ENCODE measurements around the gene TBC1D17. TPM values are rescaled to one million over a fixed set of nuclear protein-coding genes. Genes with fewer than 3 reads are reported as not detected.
A peak's percentile ranks its signal among the peaks of the same experiment; 100 is the strongest.

The TBC1D17 gene
- 3.6 and 9.7 TPM in 2 replicates for total RNA-seq (2016; rRNA removed; fragmentation: Illumina TruSeq; extraction: Trizol)
- 3.6 and 4.6 TPM in 2 replicates for total RNA-seq (2016; cell fraction: cytosol; rRNA removed; fragmentation: Illumina TruSeq; extraction: Trizol; ENCODE audit: low read depth)
- total RNA-seq (2016; cell fraction: insoluble cytoplasmic fraction; rRNA removed; fragmentation: Illumina TruSeq; extraction: Trizol): 4.5 and 10.0 TPM in 2 replicates
- 7.6 and 8.5 TPM in 2 replicates for total RNA-seq (2016; cell fraction: membrane; rRNA removed; fragmentation: Illumina TruSeq; extraction: Trizol)
- total RNA-seq (2016; cell fraction: nucleus; rRNA removed; fragmentation: Illumina TruSeq; extraction: Trizol): 8.6 and 13.7 TPM in 2 replicates
- polyA plus RNA-seq (2011; rRNA removed): 16.9 and 21.6 TPM in 2 replicates
- polyA plus RNA-seq (2011; cell fraction: cytosol; rRNA removed): 7.9 and 12.0 TPM in 2 replicates
- polyA plus RNA-seq (2011; cell fraction: nucleus; rRNA removed): 83.8 and 108 TPM in 2 replicates
- 19.0 and 23.3 TPM in 2 replicates for polyA plus RNA-seq (2012)
- 4.7 and 5.1 TPM in 2 replicates for polyA plus RNA-seq (2016; cell fraction: cytosol; fragmentation: Illumina TruSeq; extraction: Trizol; ENCODE audit: low read depth)
- polyA plus RNA-seq (2016; cell fraction: insoluble cytoplasmic fraction; fragmentation: Illumina TruSeq; extraction: Trizol; ENCODE audit: low read depth): 10.7 and 15.1 TPM in 2 replicates
- polyA plus RNA-seq (2016; cell fraction: membrane; fragmentation: Illumina TruSeq; extraction: Trizol; ENCODE audit: low read depth): 9.3 and 10.8 TPM in 2 replicates
- polyA plus RNA-seq (2016; cell fraction: nucleus; fragmentation: Illumina TruSeq; extraction: Trizol; ENCODE audit: insufficient read depth, low read depth): 45.7 and 46.6 TPM in 2 replicates
- polyA minus RNA-seq (2011; rRNA and poly(A)+ RNA removed; ENCODE audit: low replicate concordance): 14.8 and 17.4 TPM in 2 replicates
- polyA minus RNA-seq (2011; cell fraction: cytosol; rRNA and poly(A)+ RNA removed): 9.8 and 11.2 TPM in 2 replicates
- 16.0 and 24.2 TPM in 2 replicates for polyA minus RNA-seq (2011; cell fraction: nucleus; rRNA and poly(A)+ RNA removed)
- Bru-seq, nascent RNA: percentile 65 among the genes with signal in this experiment
- percentile 86 among the genes with signal in this experiment for BruChase-seq, experiment 1, labeled RNA remaining after a 6-hour chase
- BruChase-seq, experiment 2, labeled RNA remaining after a 2-hour chase: percentile 80 among the genes with signal in this experiment
- long read RNA-seq, experiment 1, partial matches to known transcripts: 2 of 4 reads
- long read RNA-seq, experiment 1, other reads (novel, unspliced or antisense): 0 of 4 reads
- long read RNA-seq, experiment 2, transcript TBC1D17-201 (17 exons, 2,366 nt): major isoform, 12 of 48 reads
- long read RNA-seq, experiment 2, partial matches to known transcripts: 18 of 48 reads
- long read RNA-seq, experiment 2, other reads (novel, unspliced or antisense): 16 of 48 reads

DNA sequence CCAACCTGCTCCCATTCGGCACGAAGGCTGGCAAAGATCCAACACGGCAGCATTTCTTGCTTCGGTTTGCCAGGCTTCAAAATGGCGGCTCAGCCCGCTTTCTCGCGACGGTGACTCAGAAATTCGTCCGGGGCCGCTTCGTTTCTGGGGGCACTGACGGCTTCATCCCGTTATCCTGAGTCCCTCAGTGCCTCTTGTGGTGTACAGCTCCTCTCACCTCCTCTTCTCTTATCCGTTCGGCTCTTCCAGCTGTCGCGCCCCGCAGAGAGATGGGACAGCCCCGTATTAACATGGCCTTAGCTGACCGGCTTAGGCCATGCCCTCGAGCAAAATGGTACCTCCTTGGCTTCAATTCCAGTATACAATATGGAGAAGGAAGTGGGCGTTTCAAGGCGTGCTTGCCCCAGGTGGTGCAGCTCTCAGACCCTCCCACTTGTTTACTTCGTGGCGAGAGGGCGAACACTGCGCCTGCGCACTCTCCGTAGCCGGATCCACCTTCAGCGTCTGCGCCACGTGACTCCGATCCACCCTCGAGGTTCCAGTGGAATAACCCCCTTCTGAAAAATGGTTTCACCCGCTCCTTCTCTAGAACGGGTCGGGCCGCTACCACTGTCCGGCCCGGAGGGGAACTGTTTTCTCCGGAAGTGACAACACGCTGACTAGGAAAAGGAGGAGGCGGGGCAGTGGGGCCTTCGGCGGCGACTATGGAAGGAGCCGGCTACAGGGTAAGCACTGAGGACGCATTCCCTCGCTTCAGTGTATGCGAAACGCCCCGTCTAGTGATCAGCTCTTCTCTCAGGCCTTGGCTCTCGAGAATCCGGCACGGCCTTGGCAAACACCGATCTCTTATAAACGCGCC is at the start of gene TBC1D17, which contains the start of gene AKT1S1:
TBC1D17 (plus strand) TSS at position 683 of the 859 bp plus-strand sequence; CDS start at position 705, 22 bp downstream.
AKT1S1 (minus strand) TSS at position 336 of the 859 bp plus-strand sequence. CDS start 4,060 bp downstream, outside the sequence.
- intact Hi-C loops (cut with micrococcal nuclease; ENCODE audit: unreplicated experiment) (no loop called here), in situ Hi-C loops (cut with HindIII; ENCODE audit: extremely low pct_ligation_motif_present, low pct_unique_long_range_greater_than_20kb) (no loop called here)
- H3K9ac ChIP-seq (ENCODE audit: insufficient read depth, low read depth, low read length): peak within 1 kb of the TSS; percentile 97
- H3K36me3 ChIP-seq (replicated peaks in 1 of 2; ENCODE audit: control insufficient read depth in 1 of 2, insufficient read depth in 2 of 2, low read length in 2 of 2): peaks cover 13 to 40% of the 10 kb centered on the region in 2 experiments; a peak in 4 of 5 replicates
- H2AFZ ChIP-seq (ENCODE audit: low read length): peak within 1 kb of the TSS; percentile 89
- peak within 1 kb of the TSS; percentile 91 for H3K4me2 ChIP-seq (ENCODE audit: low read depth, low read length)
- FAIRE-seq: peak; percentile 95
- peak; percentile 80 for ATAC-seq
- WGBS (ENCODE audit: low lambda C conversion rate): 1% methylated on average over 41 of the region's 61 CpGs
- POLR2A ChIA-PET: interaction anchor here (0.6 to 3.3 kb wide), 14 partner anchors 8 to 398 kb away, joined by 3 to 21 read pairs (median 6); partner anchors contain the start of genes AP2A1, ATF5, NUP62 and PNKP
- no TSS peak for BruUV-seq (replicated peaks)
- H3K27ac ChIP-seq (ENCODE audit: extremely low read length, insufficient read depth, low read length): peak within 1 kb of the TSS; percentile 99
- DNase-seq (ENCODE audit: low spot score): peak; percentile 99
- no peaks in the 10 kb centered on the region; a peak in 1 of 5 replicates for H3K27me3 ChIP-seq (ENCODE audit: control insufficient read depth in 1 of 2, insufficient read depth in 2 of 2, low read length in 2 of 2)
- H3K79me2 ChIP-seq (ENCODE audit: insufficient read depth, low read length): peaks cover 38% of the 10 kb centered on the region
- peaks cover 31% of the 10 kb centered on the region for H3K4me1 ChIP-seq (ENCODE audit: insufficient read depth, low read length)
- CTCF ChIA-PET (ENCODE audit: low intra/inter-chr PET ratio, low total read pairs): no interaction called here
- H3K4me3 ChIP-seq (replicated peaks in 1 of 3; ENCODE audit: insufficient read depth in 1 of 3, low read depth in 2 of 3, low read length in 3 of 3): peak within 1 kb of the TSS; percentile 77 to 99 (median 97)
- H4K20me1 ChIP-seq (ENCODE audit: insufficient read depth, low read length): peaks cover 5% of the 10 kb centered on the region; the same call in 1 of the 2 replicates
- no peaks in the 10 kb centered on the region for H3K9me3 ChIP-seq (ENCODE audit: low read length)
- TF ChIP-seq FOSL2 (CRISPR knock-in tag; IDR thresholded peaks at IDR 0.05) (peak; percentile 42; the same call in 1 of the 2 replicates), MED1 (CRISPR knock-in tag; IDR thresholded peaks at IDR 0.05) (no peak; the same call in 1 of the 2 replicates), NFIB (CRISPR knock-in tag; IDR thresholded peaks at IDR 0.05; ENCODE audit: borderline replicate concordance) (no peak), SPEN (CRISPR knock-in tag; IDR thresholded peaks at IDR 0.05; ENCODE audit: low read depth) (peak; percentile 25; the same call in 1 of the 2 replicates), SAP130 (CRISPR knock-in tag; IDR thresholded peaks at IDR 0.05; ENCODE audit: low read depth) (peak; percentile 81), REXO4 (CRISPR knock-in tag; IDR thresholded peaks at IDR 0.05; ENCODE audit: borderline replicate concordance) (no peak), ZNF496 (CRISPR knock-in tag; IDR thresholded peaks at IDR 0.05; ENCODE audit: insufficient replicate concordance) (no peak), SYNCRIP (IDR thresholded peaks at IDR 0.05; ENCODE audit: insufficient read depth, low read depth, low read length) (no peak)
- TF ChIP-seq, protein P1, sequence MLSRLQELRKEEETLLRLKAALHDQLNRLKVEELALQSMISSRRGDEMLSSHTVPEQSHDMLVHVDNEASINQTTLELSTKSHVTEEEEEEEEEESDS (CRISPR knock-in tag; IDR thresholded peaks at IDR 0.05; ENCODE audit: borderline replicate concordance): 0 out of 2 replicates have a peak, but pooled peaks have one; percentile 82
- TF ChIP-seq, protein P2, sequence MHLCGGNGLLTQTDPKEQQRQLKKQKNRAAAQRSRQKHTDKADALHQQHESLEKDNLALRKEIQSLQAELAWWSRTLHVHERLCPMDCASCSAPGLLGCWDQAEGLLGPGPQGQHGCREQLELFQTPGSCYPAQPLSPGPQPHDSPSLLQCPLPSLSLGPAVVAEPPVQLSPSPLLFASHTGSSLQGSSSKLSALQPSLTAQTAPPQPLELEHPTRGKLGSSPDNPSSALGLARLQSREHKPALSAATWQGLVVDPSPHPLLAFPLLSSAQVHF (CRISPR knock-in tag; IDR thresholded peaks at IDR 0.05): no peak
- TF ChIP-seq, protein P3, sequence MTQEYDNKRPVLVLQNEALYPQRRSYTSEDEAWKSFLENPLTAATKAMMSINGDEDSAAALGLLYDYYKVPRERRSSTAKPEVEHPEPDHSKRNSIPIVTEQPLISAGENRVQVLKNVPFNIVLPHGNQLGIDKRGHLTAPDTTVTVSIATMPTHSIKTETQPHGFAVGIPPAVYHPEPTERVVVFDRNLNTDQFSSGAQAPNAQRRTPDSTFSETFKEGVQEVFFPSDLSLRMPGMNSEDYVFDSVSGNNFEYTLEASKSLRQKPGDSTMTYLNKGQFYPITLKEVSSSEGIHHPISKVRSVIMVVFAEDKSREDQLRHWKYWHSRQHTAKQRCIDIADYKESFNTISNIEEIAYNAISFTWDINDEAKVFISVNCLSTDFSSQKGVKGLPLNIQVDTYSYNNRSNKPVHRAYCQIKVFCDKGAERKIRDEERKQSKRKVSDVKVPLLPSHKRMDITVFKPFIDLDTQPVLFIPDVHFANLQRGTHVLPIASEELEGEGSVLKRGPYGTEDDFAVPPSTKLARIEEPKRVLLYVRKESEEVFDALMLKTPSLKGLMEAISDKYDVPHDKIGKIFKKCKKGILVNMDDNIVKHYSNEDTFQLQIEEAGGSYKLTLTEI (CRISPR knock-in tag; conservative IDR thresholded peaks at IDR 0.05): no peak
- TF ChIP-seq, protein P4, sequence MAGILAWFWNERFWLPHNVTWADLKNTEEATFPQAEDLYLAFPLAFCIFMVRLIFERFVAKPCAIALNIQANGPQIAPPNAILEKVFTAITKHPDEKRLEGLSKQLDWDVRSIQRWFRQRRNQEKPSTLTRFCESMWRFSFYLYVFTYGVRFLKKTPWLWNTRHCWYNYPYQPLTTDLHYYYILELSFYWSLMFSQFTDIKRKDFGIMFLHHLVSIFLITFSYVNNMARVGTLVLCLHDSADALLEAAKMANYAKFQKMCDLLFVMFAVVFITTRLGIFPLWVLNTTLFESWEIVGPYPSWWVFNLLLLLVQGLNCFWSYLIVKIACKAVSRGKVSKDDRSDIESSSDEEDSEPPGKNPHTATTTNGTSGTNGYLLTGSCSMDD (CRISPR knock-in tag; IDR thresholded peaks at IDR 0.05): no peak
